SJSA1 (cell line): ENCODE data around the gene ATAD3A. TPM values are rescaled to one million over a fixed set of nuclear protein-coding genes. Genes with fewer than 3 reads are reported as not detected.

Experiments used
- DNase-seq, 2 experiments: peaks; one replicate each; pipeline ENCODE4 v3.0.0-alpha.2; 2015 to 2020; ENCODE audit warnings: low spot score in 2 of 2, low read depth in 1 of 2
- H3K27ac ChIP-seq: fragments of 250-450 bp; sonication (Bioruptor Pico); 2 replicates; pipeline ENCODE4 v1.5.1; 2020; ENCODE audit warnings: mild to moderate bottlenecking, moderate library complexity
- H3K27me3 ChIP-seq: fragments of 250-450 bp; sonication (Bioruptor Pico); replicated peaks from 2 replicates; pipeline ENCODE4 v1.5.1; 2020; ENCODE audit warnings: mild to moderate bottlenecking, moderate library complexity
- H3K36me3 ChIP-seq: fragments of 250-450 bp; sonication (Bioruptor Pico); 2 replicates; pipeline ENCODE4 v1.5.1; 2020; ENCODE audit warnings: mild to moderate bottlenecking
- H3K4me1 ChIP-seq: fragments of 250-450 bp; sonication (Bioruptor Pico); replicated peaks from 2 replicates; pipeline ENCODE4 v1.6.1; 2021; ENCODE audit warnings: mild to moderate bottlenecking
- H3K4me3 ChIP-seq: fragments of 250-450 bp; sonication (Bioruptor Pico); 2 replicates; pipeline ENCODE4 v1.5.1; 2020; ENCODE audit warnings: mild to moderate bottlenecking
- H3K9me3 ChIP-seq: fragments of 250-450 bp; sonication (Bioruptor Pico); replicated peaks from 2 replicates; pipeline ENCODE4 v1.5.1; 2020; ENCODE audit warnings: mild to moderate bottlenecking
- total RNA-seq: library from RNA; depleted of rRNA; stranded (reverse); fragments of >200 nt; shearing (Covaris generic); gene quantifications from 2 replicates; pipeline ENCODE4 v1.2.3, GENCODE V29; 2014

The ATAD3A gene
- total RNA-seq, 1 experiment from 2014 or later: 51.6 TPM

DNA sequence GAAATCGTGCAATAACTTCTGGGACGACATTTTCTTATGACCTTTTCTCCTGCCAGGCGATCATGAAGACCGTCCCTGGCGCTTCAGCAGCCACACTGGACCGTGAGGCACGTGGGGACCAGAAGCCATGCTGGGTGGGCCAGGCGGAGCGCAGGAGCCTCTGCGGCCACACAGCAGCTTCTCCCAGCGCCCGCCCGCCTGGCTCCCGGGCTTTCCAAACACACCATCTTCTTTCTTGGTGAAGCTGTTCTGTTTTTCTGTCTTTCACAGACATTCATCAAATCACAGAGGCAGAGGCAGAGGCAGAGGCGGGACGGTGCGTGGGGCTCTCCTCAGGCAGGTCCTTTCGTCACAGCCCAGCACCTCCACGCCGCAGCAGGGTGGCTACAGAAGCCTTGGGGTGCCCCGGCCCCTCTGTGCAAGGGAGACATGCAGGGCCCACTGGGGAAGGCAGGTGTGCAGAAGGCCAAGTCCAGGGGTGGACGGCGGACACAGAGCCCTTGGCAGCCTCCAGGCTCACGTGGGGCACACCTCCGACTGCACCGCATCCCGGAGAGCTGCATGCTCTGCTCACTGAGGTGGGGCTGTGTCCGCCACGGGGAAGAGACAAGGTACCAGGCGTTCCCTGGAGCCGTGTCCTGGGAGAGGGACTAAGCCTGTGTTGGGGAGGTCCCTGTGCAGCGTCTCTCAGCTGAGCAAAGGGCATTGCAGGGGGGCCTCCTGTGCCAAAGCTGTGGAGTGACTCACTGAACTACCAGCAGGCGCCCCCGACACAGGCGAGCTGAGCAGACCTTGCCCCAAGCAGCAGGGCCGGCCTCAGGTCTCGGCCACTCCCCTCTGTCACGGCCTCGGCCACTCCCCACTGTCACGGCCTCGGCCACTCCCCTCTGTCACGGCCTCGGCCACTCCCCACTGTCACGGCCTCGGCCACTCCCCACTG, 31.1 kb downstream of the ATAD3A start:
- H3K27ac ChIP-seq: no peak overlapping the region
- H3K4me1 ChIP-seq: no peaks in the 10 kb centered on the region
- H3K36me3 ChIP-seq: peaks cover 59% of the 10 kb centered on the region
- no peaks in the 10 kb centered on the region for H3K27me3 ChIP-seq
- no peak for DNase-seq
- no peaks in the 10 kb centered on the region for H3K9me3 ChIP-seq
- no peak overlapping the region for H3K4me3 ChIP-seq

DNA sequence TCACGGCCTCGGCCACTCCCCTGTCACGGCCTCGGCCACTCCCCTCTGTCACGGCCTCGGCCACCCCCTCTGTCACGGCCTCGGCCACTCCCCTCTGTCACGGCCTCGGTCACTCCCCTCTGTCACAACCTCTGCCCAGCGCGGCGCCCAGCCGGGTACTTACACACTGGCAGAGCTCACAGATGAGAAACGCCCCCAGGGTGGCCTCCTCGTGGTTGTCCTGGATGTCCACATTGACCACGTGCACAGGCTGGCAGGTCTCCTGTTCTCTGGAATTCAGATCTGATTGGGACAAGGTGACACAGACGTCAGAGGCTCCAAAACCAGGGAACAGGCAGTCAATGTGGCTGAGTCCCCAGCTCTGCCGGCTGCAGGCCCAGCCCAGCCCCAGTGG, 31.7 kb downstream of the ATAD3A start:
- DNase-seq: no peak
- no peak overlapping the region for H3K4me3 ChIP-seq

DNA sequence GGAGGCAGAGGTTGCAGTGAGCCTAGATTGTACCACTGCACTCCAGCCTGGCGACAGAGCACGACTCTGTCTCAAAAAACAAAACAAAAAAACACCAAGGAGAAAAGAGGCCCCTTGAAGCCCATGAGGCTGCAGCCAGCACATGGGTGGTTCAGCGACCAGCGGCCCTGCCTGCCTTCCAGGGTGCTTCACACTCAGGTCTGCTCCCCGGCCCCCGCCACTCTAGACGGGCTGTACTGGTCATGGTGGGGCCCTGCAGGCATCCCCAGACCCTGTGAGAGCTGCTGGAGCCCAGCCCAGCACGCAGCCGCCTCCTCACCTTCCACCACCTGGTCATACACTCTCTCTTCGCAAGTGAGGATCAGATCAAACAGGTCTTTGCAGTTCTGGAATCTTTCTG, 32.6 kb downstream of the ATAD3A start:
- Histone ChIP-seq H3K4me3 (no peak overlapping the region), H3K9me3 (no peaks in the 10 kb centered on the region), H3K27me3 (no peaks in the 10 kb centered on the region), H3K4me1 (no peaks in the 10 kb centered on the region), H3K27ac (no peak overlapping the region), H3K36me3 (peaks cover 57% of the 10 kb centered on the region)
- no peak for DNase-seq

More for the DNA sequence above, 31.7 kb downstream of the ATAD3A start:
- no peak overlapping the region for H3K27ac ChIP-seq
- no peaks in the 10 kb centered on the region for H3K27me3 ChIP-seq
- H3K4me1 ChIP-seq: no peaks in the 10 kb centered on the region
- H3K9me3 ChIP-seq: no peaks in the 10 kb centered on the region
- peaks cover 57% of the 10 kb centered on the region for H3K36me3 ChIP-seq

GRCh38 chr1:1545946-1546737, 34.2 kb downstream of the ATAD3A start:
- H3K9me3 ChIP-seq: no peaks in the 10 kb centered on the region
- no peaks in the 10 kb centered on the region for H3K27me3 ChIP-seq
- peaks cover 4% of the 10 kb centered on the region for H3K4me1 ChIP-seq
- H3K36me3 ChIP-seq: peaks cover 52% of the 10 kb centered on the region
- H3K4me3 ChIP-seq: no peak overlapping the region
- H3K27ac ChIP-seq: no peak overlapping the region
- no peak for DNase-seq

DNA sequence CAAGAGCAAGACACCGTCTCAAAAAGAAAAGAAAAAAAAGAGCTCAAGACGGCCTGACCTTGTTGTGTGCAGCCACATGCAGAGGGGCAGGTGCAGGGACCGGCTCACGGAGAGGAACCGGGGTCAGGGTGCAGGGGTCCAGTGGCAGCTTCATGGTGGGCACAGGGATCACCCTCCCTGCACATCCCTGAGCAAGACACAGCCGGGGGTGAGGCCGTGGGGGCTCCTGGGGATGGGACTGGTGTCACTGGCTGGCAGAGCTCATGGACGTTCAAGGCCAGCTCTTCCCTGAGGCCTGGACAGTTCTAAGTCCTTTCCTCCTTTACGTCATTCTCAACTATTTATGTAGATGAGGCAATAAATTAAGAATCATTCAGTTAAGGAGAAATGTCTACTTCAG, 35.0 kb downstream of the ATAD3A start:
- Histone ChIP-seq H3K36me3 (peaks cover 46% of the 10 kb centered on the region), H3K27me3 (no peaks in the 10 kb centered on the region), H3K4me3 (no peak overlapping the region), H3K9me3 (no peaks in the 10 kb centered on the region), H3K4me1 (peaks cover 13% of the 10 kb centered on the region), H3K27ac (no peak overlapping the region)
- no peak for DNase-seq

- H3K4me1 ChIP-seq: peaks cover 13% of the 10 kb centered on the region
- H3K27ac ChIP-seq: no peak overlapping the region
- no peaks in the 10 kb centered on the region for H3K9me3 ChIP-seq
- H3K27me3 ChIP-seq: no peaks in the 10 kb centered on the region
- H3K4me3 ChIP-seq: no peak overlapping the region
- no peak for DNase-seq
- H3K36me3 ChIP-seq: peaks cover 42% of the 10 kb centered on the region
Observed at GRCh38 chr1:1547476-1547875, 35.5 kb downstream of the ATAD3A start.

GRCh38 chr1:1548591-1548990, 36.6 kb downstream of the ATAD3A start:
- Histone ChIP-seq H3K9me3 (no peaks in the 10 kb centered on the region), H3K27me3 (no peaks in the 10 kb centered on the region), H3K36me3 (peaks cover 33% of the 10 kb centered on the region), H3K4me3 (no peak overlapping the region), H3K4me1 (peaks cover 13% of the 10 kb centered on the region), H3K27ac (no peak overlapping the region)
- DNase-seq: no peak

- Histone ChIP-seq H3K4me1 (peaks cover 21% of the 10 kb centered on the region), H3K27ac (no peak overlapping the region), H3K9me3 (no peaks in the 10 kb centered on the region), H3K36me3 (peaks cover 23% of the 10 kb centered on the region), H3K27me3 (no peaks in the 10 kb centered on the region), H3K4me3 (no peak overlapping the region)
- DNase-seq: no peak
Observed at GRCh38 chr1:1550087-1550486, 38.1 kb downstream of the ATAD3A start.

DNA sequence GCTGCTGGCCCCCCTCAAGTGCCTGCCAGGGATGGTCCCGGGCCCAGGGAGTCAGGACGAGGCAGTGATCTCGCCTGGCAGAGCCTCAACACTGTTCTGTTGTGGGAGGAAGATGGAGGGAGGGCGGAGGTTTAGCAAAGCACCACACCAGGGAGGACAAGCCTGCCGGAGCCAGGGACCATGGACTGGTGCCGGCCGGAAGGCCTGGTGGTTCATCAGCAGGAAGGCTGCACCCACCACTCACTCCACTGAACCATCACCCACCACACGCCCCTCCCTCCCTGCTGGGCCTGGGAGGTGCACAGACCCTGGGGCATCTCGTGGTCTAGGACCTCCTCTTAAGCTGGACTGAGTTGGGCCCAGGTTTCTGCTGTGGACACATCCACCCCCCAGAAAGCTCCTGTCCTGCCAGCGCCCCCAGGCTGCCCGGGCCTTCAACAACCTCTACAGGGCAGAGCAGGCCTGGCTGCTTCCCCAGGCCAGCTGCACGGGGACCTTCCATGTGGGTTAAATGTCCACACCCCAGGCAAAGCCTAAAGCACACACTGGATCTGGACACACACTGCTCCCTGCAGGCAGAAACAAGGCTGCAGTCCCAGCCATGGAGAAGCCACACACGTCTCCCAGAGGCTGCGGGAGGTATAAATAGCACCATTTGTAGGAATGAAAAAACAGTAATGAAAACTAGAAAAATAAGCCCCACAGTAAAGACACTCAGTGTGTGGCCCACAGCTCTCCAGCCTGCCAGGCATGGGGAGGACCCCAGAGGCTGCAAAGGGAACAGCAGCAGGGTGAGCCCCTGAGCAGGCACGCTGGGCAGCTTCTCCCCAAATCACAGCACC, 38.9 kb downstream of the ATAD3A start:
- DNase-seq: peak; percentile 58 to 63
- H3K27me3 ChIP-seq: no peaks in the 10 kb centered on the region
- no peak overlapping the region for H3K27ac ChIP-seq
- H3K4me1 ChIP-seq: peaks cover 26% of the 10 kb centered on the region
- H3K4me3 ChIP-seq: no peak overlapping the region
- H3K9me3 ChIP-seq: no peaks in the 10 kb centered on the region
- peaks cover 24% of the 10 kb centered on the region for H3K36me3 ChIP-seq

DNA sequence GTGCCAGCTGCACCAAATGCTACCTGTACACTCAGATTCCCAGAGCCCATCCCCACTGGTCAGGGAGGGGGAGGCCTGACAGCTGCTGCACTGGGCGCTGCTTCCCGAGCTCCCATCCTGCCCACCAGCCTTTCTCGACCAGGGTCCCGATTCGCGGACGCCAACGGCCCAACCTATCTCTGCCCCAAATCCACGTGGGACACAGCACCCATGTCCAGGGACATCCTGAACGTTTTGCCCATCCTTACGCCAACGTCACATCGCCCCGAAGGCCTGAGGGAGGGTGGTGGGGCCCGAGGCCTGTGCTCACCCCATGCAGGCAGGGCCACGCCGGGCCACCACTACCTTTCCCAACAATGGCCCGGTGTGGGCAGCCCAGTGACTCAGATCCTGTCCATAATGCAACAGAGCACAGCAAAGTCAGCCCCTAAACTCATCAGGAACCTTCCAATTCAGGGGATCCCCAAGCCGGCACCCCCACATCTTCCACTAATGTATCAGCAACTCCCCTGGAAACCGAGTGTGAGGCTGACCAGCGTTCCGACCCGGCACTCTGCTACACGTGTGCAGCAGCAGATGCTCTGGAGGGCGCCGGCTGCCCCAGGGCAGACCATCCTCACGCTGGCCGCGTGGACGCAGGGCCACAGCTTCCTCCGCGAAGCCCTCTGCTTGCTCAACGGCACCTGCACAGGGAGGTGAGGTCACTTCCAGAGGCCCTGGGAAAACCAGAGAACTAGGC, 39.7 kb downstream of the ATAD3A start:
- Histone ChIP-seq H3K36me3 (peaks cover 19% of the 10 kb centered on the region), H3K4me3 (no peak overlapping the region), H3K27me3 (no peaks in the 10 kb centered on the region), H3K27ac (no peak overlapping the region), H3K4me1 (peaks cover 26% of the 10 kb centered on the region), H3K9me3 (no peaks in the 10 kb centered on the region)
- peak in 1 of 2 experiments; percentile 43 for DNase-seq

- Histone ChIP-seq H3K4me1 (peaks cover 26% of the 10 kb centered on the region), H3K27ac (no peak overlapping the region), H3K4me3 (no peak overlapping the region), H3K36me3 (peaks cover 21% of the 10 kb centered on the region), H3K9me3 (no peaks in the 10 kb centered on the region), H3K27me3 (no peaks in the 10 kb centered on the region)
- no peak for DNase-seq
Observed at GRCh38 chr1:1552263-1552639, 40.3 kb downstream of the ATAD3A start.

DNA sequence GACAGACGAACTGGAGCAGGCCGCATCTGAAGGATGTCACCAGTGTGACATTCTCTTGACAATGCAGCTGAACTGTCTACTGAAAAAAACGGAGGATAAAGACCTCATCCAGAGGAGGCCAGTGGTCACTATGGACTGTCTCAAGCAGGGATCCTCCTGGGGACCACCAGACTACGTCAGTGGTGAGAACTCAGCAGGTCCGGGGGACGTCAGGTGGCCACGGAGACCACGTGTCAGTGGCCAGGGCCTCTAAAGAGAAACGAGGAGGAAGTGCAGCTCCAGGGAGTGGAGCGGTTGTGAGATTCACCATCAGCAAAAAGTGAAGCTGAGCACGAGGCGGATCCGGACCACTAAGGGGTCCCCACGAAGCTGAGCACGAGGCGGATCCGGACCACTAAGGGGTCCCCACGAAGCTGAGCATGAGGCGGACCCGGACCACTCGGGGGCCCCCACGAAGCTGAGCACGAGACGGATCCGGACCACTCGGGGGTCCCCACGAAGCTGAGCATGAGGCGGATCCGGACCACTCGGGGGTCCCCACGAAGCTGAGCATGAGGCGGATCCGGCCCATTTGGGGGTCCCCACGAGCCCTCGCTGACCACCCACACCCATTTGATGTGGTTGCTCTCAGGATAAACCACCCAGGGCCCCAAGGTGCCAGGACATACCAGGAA, 42.0 kb downstream of the ATAD3A start:
- DNase-seq: no peak
- Histone ChIP-seq H3K9me3 (no peaks in the 10 kb centered on the region), H3K4me1 (peaks cover 26% of the 10 kb centered on the region), H3K36me3 (peaks cover 27% of the 10 kb centered on the region), H3K4me3 (no peak overlapping the region), H3K27me3 (no peaks in the 10 kb centered on the region), H3K27ac (no peak overlapping the region)
